K562 (cell line): ENCODE results near the gene HDHD2.

ENCODE experiments used
- ATF2 ChIP-seq: sonication (generic); formaldehyde crosslinking; IDR thresholded peaks from 2 replicates; pipeline ENCODE4 v1.8.1; 2022; ENCODE audit warnings: missing genetic modification reagents
- CHD2 ChIP-seq: IDR thresholded peaks from 2 replicates; pipeline ENCODE4 v1.6.1; 2011; ENCODE audit warnings: low read depth, low read length
- E2F1 ChIP-seq: sonication (generic); formaldehyde crosslinking; IDR thresholded peaks from 2 replicates; pipeline ENCODE4 v1.8.1; 2023; ENCODE audit warnings: mild to moderate bottlenecking, missing genetic modification reagents, moderate library complexity
- GTF3C2 ChIP-seq: IDR thresholded peaks from 3 replicates; pipeline ENCODE4 v1.6.1; 2011; ENCODE audit warnings: borderline replicate concordance, mild to moderate bottlenecking, moderate library complexity; ENCODE audit not compliant: insufficient read length; ENCODE audit errors: extremely low read depth
- MYC ChIP-seq, 2 experiments: fragments of 250-450 bp in 1 of 2; sonication (Bioruptor Pico) in 1 of 2; IDR thresholded peaks; 2 replicates each; pipeline versions ENCODE4 v1.5.1 to v1.6.1; 2012 to 2021; ENCODE audit warnings: low read depth in 2 of 2, borderline replicate concordance in 1 of 2, improper control_type of control experiment in 1 of 2, low read length in 1 of 2, mild to moderate bottlenecking in 1 of 2, moderate library complexity in 1 of 2
- SRF ChIP-seq, 2 experiments: fragments of 250-450, 450-650 bp in 1 of 2; sonication (Bioruptor Pico) in 1 of 2; sonication (generic) in 1 of 2; formaldehyde crosslinking; IDR thresholded peaks; 2 replicates each; pipeline versions ENCODE4 v1.5.0 to v1.5.1; 2020 to 2022; ENCODE audit warnings: mild to moderate bottlenecking in 1 of 2, missing genetic modification reagents in 1 of 2
- XRCC4 ChIP-seq: IDR thresholded peaks from one replicate; pipeline ENCODE4 v1.6.1; 2011; ENCODE audit not compliant: insufficient read depth, insufficient read length; ENCODE audit errors: extremely low read depth
- ZNF121 ChIP-seq: sonication (generic); formaldehyde crosslinking; conservative IDR thresholded peaks from 2 replicates; pipeline ENCODE4 v1.8.0; 2022; ENCODE audit warnings: missing genetic modification reagents
- ZNF639 ChIP-seq, 2 experiments: fragments of 200-800 bp in 1 of 2; sonication (Bioruptor generic) in 1 of 2; sonication (generic) in 1 of 2; formaldehyde crosslinking in 1 of 2; IDR thresholded peaks in 1 of 2; conservative IDR thresholded peaks in 1 of 2; 2 replicates each; pipeline versions ENCODE4 v1.5.0 to v1.6.1; 2016 to 2020; ENCODE audit warnings: missing compliant biosample characterization in 1 of 2, missing genetic modification characterization in 1 of 2, missing genetic modification reagents in 1 of 2
- ZNF655 ChIP-seq: fragments of 250-450 bp; sonication (Bioruptor Pico); IDR thresholded peaks from 2 replicates; pipeline ENCODE4 v1.5.0; 2021

- no peak for TF ChIP-seq ATF2 (CRISPR knock-in tag)
- no peak for TF ChIP-seq XRCC4
- TF ChIP-seq MYC (IDR thresholded peaks at IDR 0.05; ENCODE audit: low read depth, low read length) = no peak
- no peak for TF ChIP-seq MYC (CRISPR knock-in tag; IDR thresholded peaks at IDR 0.05; ENCODE audit: borderline replicate concordance, low read depth)
- TF ChIP-seq ZNF639 (CRISPR knock-in tag; conservative IDR thresholded peaks at IDR 0.05 in 1 of 2, IDR thresholded peaks at IDR 0.05 in 1 of 2) = no peak
- no peak for TF ChIP-seq CHD2
- TF ChIP-seq ZNF121 = no peak
- no peak for TF ChIP-seq E2F1 (CRISPR knock-in tag)
- TF ChIP-seq GTF3C2 = no peak
- no peak for TF ChIP-seq ZNF655 (CRISPR knock-in tag)
- no peak for TF ChIP-seq SRF (CRISPR knock-in tag; IDR thresholded peaks at IDR 0.05)
These were observed 87.8 kb downstream of the HDHD2 start for GRCh38 chr18:47062471-47062870.
